GM19463 (cell line): ENCODE data around the gene PDE4D.
"Not testable (repeated sequence)": the region's sequence is repeated elsewhere in the genome, so short reads cannot be mapped to it uniquely, and the experiment has no call there.

ENCODE experiments used
- ATAC-seq: cut with Tn5 transposase; IDR thresholded peaks from one replicate; pipeline ENCODE4 v1.9.1; 2021; ENCODE audit warnings: mild to moderate bottlenecking, moderate library complexity; ENCODE audit not compliant: unreplicated experiment

Gene PDE4D

DNA sequence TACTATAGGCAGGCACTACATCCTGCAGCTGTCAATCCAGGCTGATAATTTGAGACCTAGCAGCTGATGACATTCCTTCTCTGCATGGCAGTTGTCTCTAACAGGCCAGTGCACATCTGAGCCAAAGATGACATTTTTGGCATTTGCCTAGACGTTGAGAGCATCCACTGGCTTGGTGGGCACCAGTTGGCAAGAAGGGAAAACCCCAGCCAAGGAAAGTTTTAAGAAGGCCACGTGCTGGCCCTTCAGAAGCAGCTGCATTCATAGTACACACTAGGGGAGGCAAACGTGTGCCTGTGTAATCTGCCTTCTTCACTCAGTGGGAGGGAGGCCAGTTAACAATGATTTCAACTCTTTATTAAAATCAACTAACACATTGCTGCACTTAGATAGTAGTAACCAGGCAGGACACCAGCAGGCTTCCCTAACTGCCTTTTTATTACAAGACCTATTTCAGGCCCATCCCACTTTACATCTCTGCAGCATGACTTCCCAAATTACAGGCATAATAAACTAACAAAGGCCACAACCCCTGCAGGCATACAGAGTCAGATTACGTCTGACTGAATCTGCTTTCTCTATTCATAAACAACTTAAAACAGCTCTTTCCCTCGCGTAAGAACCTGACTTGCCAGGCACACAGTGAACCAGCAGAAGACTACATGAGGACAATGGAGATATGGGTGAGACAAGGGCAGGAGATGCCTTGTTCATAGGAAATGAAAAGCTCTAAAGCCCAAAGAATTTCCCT is 576.3 kb downstream of the PDE4D start:
- no peak for ATAC-seq

DNA sequence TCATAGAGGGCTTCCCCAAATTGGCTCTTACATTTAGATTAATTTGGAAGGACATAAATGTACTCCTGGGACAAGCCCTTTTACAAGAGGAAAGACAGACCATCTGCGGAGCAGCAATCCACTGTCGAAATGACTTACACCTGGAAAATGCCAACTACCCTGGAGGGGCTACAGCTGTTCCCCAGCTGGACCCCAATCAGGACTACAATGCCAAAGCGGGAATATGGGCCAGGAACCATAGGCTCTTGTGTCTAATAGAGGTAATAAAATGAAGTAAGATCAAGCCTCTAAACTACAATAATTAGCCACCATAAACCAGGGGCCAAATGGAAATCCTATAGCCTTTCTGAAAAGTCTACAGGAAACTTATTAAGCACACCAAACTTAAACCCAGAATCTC is 581.3 kb downstream of the PDE4D start:
- no peak for ATAC-seq

DNA sequence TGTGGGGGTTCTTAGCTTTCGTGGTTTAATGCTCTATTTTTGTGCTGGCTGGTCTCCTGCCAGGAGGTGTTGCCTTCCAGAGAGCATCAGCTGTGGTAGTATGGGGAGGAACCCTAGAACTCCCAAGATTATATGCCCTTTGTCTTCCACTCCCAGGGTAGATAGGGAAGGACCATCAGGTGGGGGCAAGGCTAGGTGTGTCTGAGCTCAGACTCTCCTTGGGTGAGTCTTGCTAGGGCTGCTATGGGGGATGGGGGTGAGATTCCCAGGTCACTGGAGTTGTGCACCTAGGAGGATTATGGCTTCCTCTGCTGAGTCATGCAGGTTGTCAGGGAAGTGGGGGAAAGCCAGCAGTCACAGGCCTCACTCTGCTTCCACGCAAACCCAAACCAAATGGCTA is 584.8 kb downstream of the PDE4D start:
- not testable (repeated sequence) for ATAC-seq

DNA sequence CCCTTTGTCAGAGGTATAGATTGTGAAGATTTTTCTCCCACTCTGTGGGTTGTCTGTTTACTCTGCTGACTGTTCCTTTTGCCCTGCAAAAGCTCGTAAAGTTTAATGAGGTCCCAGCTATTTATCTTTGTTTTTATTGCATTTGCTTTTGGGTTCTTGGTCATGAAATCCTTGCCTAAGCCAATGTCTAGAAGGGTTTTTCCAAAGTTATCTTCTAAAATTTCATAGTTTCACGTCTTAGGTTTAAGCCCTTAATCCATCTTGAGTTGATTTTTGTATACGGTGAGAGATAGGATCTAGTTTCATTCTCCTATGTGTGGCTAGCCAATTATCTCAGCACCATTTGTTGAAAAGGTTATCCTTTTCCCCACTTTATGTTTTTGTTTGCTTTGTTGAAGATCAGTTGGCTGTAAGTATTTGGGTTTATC is 590.2 kb downstream of the PDE4D start:
- ATAC-seq: not testable (repeated sequence)

DNA sequence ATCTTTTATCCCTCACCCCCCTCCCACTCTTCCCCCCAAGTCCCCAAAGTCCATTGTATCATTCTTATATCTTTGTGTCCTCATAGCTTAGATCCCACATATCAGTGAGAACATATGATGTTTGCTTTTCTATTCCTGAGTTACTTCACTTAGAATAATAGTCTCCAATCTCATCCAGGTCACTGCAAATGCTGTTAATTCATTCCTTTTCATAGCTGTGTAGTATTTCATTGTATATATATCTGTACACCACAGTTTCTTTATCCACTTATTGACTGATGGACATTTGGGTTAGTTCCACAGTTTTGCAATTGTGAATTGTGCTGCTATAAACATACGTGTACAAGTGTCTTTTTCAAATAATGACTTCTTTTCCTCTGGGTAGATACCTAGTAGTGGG is 591.0 kb downstream of the PDE4D start:
- ATAC-seq: not testable (repeated sequence)

DNA sequence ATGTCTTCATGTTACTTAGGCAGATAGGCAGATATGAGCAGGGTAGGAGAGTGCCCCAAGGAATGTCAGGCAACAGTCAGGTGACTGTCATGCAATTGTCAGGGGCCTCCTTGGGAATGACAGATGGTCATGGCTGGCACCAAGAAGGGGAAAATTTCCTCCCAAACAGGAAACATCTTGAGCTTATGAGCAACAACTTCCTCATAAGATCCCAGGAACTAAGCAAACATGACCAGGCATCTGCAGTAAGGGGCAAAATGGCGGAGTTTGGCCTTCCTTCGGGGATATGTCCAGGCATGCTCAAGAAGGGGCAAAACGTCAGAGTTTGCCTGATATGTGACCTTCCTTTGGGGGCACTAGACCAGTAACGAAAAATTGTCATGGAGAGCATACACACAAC is 591.8 kb downstream of the PDE4D start:
- ATAC-seq: no peak

DNA sequence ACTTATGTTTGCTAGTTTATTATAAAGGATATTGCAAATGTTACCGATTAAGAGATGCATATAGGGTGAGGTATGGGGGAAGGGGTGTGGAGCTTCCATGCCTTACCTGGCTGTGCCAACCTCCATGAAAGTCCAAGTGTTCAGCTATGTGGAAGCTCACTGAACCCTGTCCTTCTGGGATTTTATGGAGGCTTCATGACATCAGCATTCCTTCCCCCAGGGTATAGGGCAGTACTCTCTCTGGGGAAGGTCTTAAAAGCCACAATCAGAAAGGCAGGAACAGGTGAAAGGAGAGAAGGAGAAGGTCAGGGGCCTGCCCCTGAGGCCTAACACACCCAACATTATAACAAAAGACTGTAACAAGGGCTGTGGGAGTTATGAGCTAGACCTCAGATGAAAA is 592.6 kb downstream of the PDE4D start:
- ATAC-seq: no peak

DNA sequence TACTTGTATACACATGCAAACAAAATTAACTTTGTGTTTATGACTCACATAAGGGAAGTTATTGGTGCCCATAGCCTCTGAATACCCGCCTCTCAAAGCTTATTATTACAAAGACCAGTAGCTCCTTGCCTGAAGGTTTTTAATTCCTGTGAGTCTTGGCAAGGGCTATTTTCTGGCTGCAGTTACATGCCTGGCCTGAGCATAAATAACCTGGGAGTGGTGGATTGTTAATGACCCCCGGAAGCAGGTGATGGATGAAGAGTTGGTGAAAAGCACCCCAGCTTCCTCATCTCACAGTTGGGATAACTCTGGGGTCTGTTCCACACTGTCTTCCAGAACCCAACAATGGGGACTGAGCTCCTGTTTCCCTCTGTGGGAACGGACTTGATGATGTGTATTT is 594.5 kb downstream of the PDE4D start:
- no peak for ATAC-seq

DNA sequence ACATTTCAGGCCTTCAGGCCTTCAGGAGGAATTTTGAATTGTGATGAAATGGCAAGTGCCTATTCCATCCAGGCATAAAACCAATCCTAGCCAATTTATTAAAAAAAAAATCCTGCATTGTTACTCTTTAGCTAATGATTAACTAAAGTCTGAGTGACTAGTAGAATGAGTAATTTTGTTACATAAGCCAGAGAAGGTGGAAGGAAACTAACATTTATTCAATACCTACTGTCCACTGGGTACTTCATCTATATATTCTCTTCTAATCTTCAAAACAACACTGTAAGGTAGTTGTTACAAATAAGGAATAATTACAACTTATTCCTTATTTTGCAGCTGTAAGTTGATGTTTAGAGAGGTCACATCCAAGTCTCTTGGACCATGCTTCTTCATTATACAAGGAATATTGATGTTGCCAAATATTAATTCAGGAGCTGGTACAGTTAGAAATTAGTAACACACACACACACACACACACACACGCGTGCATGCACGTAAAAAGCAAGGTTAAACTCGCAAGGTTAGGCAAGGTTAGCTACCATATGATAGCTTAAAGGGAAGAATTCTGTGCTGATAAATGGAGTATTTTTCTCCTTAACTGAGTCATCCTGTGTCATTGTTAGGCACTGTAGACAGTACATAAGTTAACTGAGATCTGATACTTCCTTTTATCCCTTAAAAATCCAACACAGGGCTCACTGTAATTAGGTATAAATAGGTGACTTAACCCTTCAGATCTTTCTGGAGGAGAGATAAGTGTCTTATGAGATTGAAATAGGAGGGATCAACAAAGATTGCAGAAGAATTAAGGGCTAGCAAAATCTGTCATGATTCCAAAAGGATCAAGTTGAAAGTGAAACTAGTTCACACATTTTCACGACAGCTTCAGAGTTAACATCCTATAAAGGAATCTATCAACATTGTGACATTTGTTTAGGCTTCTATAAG is 596.9 kb downstream of the PDE4D start:
- peak; percentile 48 for ATAC-seq

DNA sequence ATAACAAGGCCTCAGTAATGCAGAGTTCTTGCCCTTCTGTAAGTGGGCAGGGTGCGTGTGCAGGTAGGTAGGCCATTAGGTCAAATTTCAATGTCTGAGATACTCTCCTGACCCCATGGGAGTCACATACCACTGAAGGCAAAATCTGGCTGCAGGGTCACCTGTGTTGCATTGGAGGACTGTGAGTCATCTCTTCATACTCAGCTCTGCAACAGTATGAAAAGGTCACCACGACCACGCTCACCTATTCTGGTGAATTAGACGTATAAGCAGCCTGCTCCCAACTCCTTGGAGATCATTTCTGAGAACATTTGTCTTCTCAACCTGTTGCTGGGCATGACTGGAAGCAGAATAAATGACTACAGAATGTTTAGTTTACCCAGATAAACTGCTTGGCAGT is 599.8 kb downstream of the PDE4D start:
- no peak for ATAC-seq

DNA sequence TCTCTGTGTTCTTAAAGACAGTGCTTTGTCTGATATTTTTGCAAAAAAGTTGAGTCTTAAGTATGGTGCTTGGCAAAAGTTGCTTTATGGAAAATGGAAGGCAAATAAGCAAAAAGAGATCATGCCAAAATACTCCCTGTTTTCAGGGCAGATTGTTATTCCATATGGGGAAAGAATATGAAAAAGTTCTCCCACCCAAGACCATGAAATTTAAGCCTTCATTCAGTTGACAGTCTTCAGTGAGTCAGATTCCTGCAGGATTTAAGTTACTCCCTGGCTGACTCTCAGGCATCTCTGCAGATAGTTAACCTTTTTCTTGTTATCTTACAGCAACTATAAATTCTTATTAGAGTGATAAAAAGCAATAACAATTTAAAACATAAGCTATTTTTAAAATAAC is 601.6 kb downstream of the PDE4D start:
- ATAC-seq: no peak

DNA sequence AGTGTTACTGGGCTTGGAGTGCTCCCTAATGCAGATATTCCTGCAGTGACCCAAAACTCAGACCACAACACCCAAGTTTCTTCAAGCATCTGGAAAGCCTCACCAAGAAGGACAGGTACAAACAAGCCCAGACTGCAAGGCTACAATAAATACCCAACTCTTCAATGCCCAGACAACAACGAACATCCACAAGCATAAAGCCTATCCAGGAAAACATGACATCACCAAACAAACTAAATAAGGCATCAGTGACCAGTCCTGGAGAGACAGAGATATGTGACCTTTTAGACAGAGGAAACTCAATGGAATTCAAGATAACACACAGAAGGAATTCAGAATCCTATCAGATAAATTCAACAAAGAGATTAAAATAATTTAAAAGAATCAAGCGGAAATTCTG is 605.6 kb downstream of the PDE4D start:
- ATAC-seq: no peak

DNA sequence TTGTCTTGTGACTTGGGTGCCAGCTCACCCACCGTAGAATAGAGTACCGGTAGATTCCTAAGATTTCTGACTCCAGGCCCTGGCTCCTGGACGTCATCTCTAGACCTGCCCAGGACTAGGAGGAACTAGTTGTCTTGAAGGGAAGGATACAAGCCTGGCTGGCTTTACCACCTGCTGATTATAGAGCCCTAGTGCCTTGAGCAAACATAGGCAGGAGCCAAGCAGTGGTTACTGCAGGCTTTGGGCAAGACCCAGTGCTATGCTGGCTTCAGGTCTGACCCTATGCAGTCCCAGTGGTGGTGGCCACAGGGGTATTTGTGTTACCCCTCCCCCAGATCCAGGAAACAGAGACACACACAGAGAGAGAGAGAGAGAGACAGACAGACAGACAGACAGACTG is 606.2 kb downstream of the PDE4D start:
- no peak for ATAC-seq

DNA sequence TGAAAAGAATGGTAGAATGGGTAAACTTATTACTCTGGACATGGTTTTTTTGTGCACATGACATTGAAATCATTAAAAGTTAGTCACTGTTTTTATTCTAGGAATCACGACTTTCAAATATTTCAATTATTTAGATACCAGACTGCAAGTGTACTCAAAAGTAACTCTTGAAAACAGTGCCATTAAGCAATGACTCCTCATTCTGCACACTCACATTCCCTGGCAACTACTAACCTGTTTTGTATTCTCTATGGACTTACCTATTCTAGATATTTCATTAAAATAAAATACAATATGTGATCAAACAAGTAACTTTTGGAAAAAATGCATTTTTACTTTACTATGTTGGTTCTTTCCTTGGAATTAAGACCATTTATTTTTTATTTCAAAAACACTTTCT is 607.0 kb downstream of the PDE4D start:
- no peak for ATAC-seq

DNA sequence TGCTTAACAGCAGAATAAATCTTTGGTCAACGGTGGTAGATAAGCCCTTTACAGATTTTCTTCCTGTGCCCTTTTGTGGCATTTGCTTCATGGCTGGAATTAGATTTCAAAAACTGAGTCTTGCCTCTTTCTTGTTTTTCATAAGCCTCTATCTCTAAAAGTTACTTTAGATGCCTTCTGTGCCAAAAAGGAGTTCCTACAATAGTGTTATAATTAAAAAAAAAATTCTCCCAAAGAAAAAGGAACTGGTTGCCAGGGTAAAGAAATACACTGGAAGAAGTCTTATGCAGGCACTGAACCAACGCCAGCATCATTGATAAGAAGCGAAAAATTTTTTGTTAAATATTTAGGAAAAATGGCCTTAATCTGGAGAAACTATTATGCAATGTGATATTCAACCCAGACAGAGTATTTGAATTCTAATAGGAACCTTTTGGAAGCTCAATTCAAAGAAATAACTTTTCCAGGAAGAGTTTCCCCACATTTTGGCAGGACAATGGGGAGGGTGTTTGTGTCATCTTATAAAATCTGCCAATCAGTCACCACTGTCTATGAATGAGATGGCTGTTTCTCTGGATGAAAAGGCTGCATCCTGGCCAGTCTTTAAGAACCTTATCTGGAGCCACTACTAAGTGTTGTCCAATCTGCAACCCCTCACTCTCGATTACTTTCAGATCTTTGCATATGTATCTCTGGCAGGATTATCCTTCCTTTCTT is 608.1 kb downstream of the PDE4D start:
- no peak for ATAC-seq

DNA sequence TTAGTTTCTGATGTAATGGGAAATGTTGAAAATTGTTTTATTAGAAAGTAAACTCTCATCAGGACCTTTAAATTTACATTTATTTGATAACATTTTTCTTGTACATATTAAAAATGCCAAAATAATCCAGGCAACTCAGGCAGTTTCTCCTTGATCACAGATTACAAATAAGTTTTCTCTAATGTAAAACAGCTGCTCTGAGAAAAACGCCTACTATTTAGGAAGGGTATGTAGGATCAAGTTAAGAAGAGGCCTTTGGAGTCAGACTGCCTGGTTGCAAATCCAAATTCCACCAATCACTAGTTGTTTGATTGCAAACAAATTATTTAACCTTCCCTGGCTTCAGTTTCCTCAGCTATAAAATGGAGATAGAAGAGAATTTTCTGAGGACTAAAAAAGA is 610.8 kb downstream of the PDE4D start:
- no peak for ATAC-seq

DNA sequence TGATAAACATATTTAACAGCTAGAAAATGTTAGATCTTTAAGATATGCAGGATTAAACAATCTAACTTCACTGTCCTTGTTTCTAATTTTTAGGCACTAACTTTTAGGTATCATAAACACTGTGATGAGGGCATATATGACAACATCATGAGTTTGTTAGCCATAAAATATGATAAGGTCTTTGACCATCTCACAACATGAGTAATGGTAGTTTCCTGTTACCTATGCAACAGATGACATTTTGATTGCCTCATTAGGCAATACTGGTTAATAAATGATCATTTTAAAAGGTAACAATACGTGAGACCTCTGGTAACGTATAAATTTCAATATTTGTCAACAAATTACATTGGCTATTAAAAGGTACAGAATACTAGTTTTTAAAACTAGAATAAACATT is 613.5 kb downstream of the PDE4D start:
- no peak for ATAC-seq

DNA sequence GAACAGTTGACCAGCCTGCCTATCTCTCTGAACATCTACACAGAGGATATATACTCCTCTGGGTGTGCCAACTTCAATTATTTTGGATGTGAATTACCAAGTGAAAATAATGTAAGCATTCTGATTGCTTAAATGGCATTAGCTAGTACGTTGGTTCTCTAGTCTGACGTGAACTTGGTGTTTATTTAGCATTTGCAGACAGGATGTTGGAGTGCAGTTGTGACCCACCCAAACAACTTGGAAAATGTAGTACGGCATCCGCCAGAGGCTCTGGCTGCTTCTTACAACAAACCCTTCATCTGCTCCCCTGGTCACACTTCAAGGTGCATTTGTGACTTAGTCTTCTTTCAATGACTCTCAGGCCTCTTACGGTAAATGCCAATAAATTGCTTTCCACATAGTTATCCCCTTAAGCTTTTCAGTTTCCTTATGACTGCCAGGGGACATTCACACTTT is 616.6 kb downstream of the PDE4D start:
- no peak for ATAC-seq

DNA sequence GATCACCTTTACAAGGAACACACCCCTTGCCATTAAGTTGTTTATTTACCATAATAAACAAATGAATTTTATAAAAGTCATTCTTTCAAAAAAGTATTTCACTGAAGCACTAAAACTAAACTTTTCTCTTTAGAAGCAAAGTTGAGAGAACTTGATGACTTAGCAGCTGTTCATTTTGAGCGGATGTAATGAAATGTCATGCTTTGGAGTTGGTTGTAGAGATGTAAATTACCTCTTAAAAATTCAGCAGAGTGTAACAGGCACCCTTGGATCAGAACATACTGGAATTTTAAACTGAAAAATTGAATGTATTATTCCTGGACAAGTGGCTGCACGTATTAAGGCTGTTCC is 617.2 kb downstream of the PDE4D start:
- no peak for ATAC-seq

DNA sequence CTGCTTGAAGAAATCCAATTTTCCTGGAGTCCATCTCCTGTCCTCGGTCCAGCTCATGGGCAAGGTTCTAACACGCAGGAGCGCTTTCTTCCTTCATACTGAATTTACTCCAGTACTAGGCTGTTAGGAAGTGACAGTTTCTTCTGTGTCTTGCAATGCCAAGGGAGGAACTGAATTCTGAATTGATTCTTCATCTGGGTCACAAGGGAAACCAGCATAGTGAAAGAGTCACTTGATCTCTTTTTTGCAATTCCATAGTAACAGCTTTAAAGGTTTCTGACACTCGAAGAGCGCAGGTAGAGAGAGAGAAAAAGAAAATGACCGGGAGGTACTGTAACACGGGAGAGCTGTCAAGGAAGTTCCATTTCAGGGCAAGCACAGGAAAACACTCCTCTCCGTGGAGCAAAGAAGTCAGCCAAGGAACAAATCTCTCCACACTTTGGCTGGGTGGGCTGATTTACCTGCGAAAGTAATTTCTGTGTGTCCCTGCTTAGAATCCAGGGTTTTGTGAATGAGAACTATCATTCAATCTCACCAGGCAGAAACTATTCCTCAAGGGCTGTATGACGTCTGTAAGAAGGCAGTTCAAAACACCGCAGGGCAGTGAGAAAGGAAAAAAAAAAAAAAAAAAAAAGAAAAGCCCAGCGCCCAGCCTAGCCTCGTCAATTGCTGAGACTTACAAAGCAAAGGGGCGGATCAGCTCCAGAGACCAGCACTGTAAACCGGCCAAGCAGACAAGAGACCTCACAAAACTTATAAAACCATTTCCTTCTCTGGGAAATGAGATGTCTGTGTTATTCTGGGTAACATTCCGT is 617.8 kb downstream of the PDE4D start:
- no peak for ATAC-seq

DNA sequence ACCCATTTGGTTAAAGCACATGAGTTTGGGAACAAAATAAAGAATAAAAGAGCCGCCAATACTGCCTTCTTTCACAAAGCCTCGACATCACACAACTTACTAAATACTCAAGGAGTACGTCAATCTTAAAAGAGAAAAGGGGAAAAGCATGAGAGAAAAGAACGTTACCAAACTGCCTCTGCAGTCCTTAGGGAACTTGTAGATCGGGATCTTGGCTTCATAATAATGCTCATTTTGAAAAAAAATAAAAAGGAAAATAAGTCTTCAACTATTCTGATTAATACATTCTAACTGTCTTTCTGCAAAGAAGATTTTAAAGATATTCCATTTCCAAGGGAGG is 618.4 kb downstream of the PDE4D start:
- no peak for ATAC-seq
